ENCODE results near the gene PRSS2. TPM values are rescaled to one million over a fixed set of nuclear protein-coding genes. Genes with fewer than 3 reads are reported as not detected.
"Not testable (repeated sequence)": the region's sequence is repeated elsewhere in the genome, so short reads cannot be mapped to it uniquely, and the experiment has no call there.

Gene PRSS2
- total and polyA plus RNA-seq, 3 donors from 2014 or later = not detected

GRCh38 chr7:142752376-142753225 lies 18.2 kb upstream of the PRSS2 start:
- no peak overlapping the region for H3K27ac ChIP-seq
- H3K27me3 ChIP-seq = no peaks in the 10 kb centered on the region
- no peak for DNase-seq
- no peaks in the 10 kb centered on the region for H3K36me3 ChIP-seq (ENCODE audit: low read depth, missing control alignments)
- H3K4me3 ChIP-seq = no peak overlapping the region
- intact Hi-C loops (cut with DNase I; ENCODE audit: low total_unique reads) = no loop called here
- H3K9me3 ChIP-seq = no peaks in the 10 kb centered on the region
- TF ChIP-seq CTCF (IDR thresholded peaks at IDR 0.05) (no peak), POLR2A (IDR thresholded peaks at IDR 0.05) (no peak)
- WGBS, 2 donors = 52 to 70% methylated on average over 3 of the region's 3 CpGs
- peaks cover 4% of the 10 kb centered on the region for H3K4me1 ChIP-seq

DNA sequence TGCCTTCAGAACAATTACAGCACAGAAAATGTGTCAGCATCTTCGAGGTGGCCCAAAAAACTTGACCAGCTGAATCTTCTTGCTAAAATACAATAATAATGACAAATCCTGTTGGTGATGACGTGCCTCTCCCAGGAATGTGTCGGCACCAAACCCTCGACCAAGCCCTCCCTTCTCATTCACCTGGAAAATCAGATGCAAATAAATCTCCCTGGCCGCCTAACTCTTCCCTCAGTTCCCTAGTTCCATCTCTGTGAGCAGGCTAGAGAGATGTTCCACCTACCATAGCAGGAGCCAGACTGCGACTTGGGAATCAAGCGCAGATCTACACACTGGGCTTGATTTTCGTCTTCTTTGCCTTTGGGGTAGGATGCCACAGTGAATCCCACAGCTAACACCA lies 17.4 kb upstream of the PRSS2 start:
- intact Hi-C loops (cut with DNase I; ENCODE audit: low total_unique reads) = no loop called here

DNA sequence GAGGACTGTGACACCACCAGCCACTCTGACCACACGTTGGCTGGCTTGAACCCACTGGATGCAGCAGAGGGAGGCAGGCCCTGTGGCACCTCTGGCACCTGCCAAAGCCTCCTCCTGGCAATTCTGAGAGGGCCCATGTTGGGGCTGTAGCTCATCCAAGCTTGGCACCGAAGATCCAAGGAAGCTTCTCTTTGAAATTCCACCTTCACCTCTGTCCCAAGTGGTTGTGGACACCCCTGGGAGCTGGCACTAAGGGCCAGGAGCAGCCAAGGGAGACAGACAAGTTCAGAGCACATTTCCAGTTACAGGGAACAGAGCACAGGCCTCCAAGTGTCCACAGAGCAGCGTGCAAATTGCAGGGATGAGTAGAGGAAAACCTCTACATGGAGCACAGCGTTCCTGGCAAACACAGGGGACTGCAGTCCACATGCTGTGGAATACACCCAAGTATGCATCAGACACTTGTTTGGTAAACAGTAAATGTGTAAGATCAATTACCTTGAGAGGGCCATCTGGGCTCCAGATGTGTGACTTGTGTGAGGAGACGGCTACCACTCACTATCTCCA lies 16.8 kb upstream of the PRSS2 start:
- H3K27me3 ChIP-seq; H3K9me3 ChIP-seq; H3K4me3 ChIP-seq; H3K36me3 ChIP-seq (ENCODE audit: low read depth, missing control alignments); H3K4me1 ChIP-seq; H3K27ac ChIP-seq; intact Hi-C loops (cut with DNase I; ENCODE audit: low total_unique reads): not testable (repeated sequence)
- peak; percentile 61 for DNase-seq
- 48 to 53% methylated on average over 4 to 5 of the region's 5 CpGs for WGBS, 2 donors

More for the DNA sequence above, 17.4 kb upstream of the PRSS2 start:
- Histone ChIP-seq H3K36me3 (ENCODE audit: low read depth, missing control alignments) (no peaks in the 10 kb centered on the region), H3K9me3 (no peaks in the 10 kb centered on the region), H3K27ac (no peak overlapping the region), H3K4me1 (no peaks in the 10 kb centered on the region), H3K27me3 (no peaks in the 10 kb centered on the region), H3K4me3 (no peak overlapping the region)
- WGBS, 2 donors = 84 to 85% methylated on average over 8 of the region's 8 CpGs
- DNase-seq = no peak
- no peak for TF ChIP-seq POLR2A (IDR thresholded peaks at IDR 0.05)
- no peak for TF ChIP-seq CTCF (IDR thresholded peaks at IDR 0.05)

DNA sequence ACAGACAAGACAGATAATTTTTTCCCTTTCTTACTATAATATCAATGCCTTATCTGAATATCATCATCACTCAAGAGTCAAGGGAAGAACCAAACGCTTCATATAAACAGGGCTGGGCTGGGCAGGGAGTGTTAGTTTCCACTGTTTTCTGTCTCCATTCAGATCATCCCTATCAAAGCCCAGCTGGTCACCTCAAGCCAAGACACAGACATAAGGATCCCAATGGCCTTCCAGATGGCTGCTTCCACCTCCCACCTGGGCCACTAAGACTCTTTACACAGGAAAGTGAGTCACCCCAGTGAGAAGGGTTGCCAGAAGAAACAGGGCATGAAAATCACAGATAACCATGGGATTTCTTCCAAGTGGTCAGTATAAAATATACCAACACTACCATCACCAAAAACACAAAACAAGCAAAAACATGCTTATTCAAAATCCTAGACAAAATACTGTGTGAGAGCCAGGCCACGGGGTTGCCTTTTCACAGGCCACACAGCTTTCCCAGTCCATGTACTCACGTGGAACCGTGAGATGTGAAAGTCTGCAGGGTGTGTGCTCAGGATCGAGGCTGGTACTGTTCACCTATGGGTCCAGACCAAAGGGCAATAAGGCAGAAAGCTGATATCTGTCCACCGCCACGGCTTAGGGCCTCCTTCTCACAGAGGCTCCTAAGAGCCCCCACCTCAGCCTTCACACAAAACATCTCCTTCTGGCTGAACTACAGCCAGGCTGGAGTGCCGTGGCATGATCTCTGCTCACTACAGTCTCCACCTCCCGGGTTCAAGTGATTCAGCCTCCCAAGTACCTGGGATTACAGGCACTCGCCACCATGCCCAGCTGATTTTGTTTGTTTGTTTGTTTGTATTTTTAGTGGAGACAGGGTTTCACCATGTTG lies 15.8 kb upstream of the PRSS2 start:
- Histone ChIP-seq H3K27ac (peak overlapping the region in 1 of 2 donors; percentile 24), H3K36me3 (ENCODE audit: low read depth, missing control alignments) (no peaks in the 10 kb centered on the region), H3K4me1 (no peaks in the 10 kb centered on the region), H3K4me3 (no peak overlapping the region), H3K27me3 (no peaks in the 10 kb centered on the region), H3K9me3 (no peaks in the 10 kb centered on the region)
- TF ChIP-seq CTCF (IDR thresholded peaks at IDR 0.05) = no peak
- DNase-seq = no peak
- 81 to 82% methylated on average over 10 of the region's 10 CpGs for WGBS, 2 donors
- intact Hi-C loops (cut with DNase I; ENCODE audit: low total_unique reads) = no loop called here

DNA sequence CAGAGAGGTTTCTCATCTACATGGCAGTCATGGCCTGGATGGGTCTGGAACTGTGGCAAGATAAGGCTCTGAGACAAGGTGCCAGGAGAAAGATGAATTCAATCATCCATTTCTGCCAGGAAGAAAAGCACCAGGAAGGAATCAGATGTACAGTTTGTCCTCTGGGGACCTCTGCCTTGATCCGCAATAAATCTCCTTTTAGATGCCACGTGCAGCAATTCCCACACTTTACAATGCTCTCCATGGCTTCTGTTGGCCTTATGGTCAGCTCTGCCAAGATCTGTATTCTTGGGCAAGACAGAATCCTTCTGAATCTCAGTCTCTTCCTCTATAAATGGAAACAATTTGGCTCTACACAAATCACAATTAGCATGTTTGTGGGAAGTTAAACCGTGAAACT lies 12.5 kb upstream of the PRSS2 start:
- intact Hi-C loops (cut with DNase I; ENCODE audit: low total_unique reads) = not testable (repeated sequence)

More for the DNA sequence above, 12.5 kb upstream of the PRSS2 start:
- not testable (repeated sequence) for DNase-seq; H3K9me3 ChIP-seq; H3K4me1 ChIP-seq; H3K27ac ChIP-seq; H3K4me3 ChIP-seq; H3K27me3 ChIP-seq; H3K36me3 ChIP-seq (ENCODE audit: low read depth, missing control alignments)
- 67 to 77% methylated on average over 3 of the region's 3 CpGs for WGBS, 2 donors

All from testis (tissue), 3 donors.